ENCODE measurements around the gene ATP8A2.

GRCh38 chr13:26037302-26037701, 665.5 kb downstream of the ATP8A2 start:
- TF ChIP-seq JUND (IDR thresholded peaks at IDR 0.05) (no peak), REST (IDR thresholded peaks at IDR 0.05) (no peak), CTCF (IDR thresholded peaks at IDR 0.05; ENCODE audit: low read depth, low read length, missing input control) (no peak), GABPA (IDR thresholded peaks at IDR 0.05 in 1 of 2, conservative IDR thresholded peaks at IDR 0.05 in 1 of 2) (no peak), ZBTB33 (IDR thresholded peaks at IDR 0.05) (no peak), YY1 (IDR thresholded peaks at IDR 0.05) (no peak), RAD21 (IDR thresholded peaks at IDR 0.05) (no peak)

Measured in liver (tissue), 3 donors.